Measurements from ENCODE around the gene VARS2.

DNA sequence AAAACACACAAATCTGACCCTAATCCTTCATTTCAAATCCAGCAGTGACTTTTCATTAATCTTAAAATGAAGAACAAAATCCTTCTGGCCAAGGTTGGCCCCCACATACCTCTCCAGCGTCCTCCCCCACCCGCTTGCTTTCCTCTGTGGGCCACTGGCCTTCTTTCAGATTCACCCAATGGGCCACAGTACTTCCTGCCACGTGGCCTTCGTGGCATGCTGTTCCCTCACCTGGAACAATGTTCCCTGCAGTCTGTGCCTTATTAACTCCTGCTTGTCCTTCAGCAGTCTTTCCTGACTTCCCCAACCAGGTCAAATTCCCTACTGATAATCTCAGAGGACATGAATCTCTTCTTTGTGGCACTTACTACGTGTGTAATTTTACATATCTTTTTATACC is 11.3 kb upstream of the VARS2 start:
- TF ChIP-seq, protein P1, sequence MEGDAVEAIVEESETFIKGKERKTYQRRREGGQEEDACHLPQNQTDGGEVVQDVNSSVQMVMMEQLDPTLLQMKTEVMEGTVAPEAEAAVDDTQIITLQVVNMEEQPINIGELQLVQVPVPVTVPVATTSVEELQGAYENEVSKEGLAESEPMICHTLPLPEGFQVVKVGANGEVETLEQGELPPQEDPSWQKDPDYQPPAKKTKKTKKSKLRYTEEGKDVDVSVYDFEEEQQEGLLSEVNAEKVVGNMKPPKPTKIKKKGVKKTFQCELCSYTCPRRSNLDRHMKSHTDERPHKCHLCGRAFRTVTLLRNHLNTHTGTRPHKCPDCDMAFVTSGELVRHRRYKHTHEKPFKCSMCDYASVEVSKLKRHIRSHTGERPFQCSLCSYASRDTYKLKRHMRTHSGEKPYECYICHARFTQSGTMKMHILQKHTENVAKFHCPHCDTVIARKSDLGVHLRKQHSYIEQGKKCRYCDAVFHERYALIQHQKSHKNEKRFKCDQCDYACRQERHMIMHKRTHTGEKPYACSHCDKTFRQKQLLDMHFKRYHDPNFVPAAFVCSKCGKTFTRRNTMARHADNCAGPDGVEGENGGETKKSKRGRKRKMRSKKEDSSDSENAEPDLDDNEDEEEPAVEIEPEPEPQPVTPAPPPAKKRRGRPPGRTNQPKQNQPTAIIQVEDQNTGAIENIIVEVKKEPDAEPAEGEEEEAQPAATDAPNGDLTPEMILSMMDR (IDR thresholded peaks at IDR 0.05) = no peak
- no peak for TF ChIP-seq POLR2A (IDR thresholded peaks at IDR 0.05)

Data from Peyer's patch (tissue), 4 donors.